Islet of Langerhans (tissue), 1 donor: ENCODE data around the gene B3GLCT.

Source experiments
- FAIRE-seq: peaks from one replicate; lab custom pipeline; 2011; peaks lifted over from hg19 to GRCh38; lab: Jason Lieb, UNC

The B3GLCT gene

GRCh38 chr13:31351376-31351775 is 151.6 kb downstream of the B3GLCT start:
- FAIRE-seq: no peak

- FAIRE-seq: no peak
Measured at GRCh38 chr13:31352467-31352866, 152.7 kb downstream of the B3GLCT start.

- no peak for FAIRE-seq
Measured at GRCh38 chr13:31355001-31355400, 155.2 kb downstream of the B3GLCT start.

- FAIRE-seq: no peak
Measured at GRCh38 chr13:31356991-31357390, 157.2 kb downstream of the B3GLCT start.

- FAIRE-seq: no peak
Measured at GRCh38 chr13:31357581-31357980, 157.8 kb downstream of the B3GLCT start.

GRCh38 chr13:31361673-31362072 is 161.9 kb downstream of the B3GLCT start:
- no peak for FAIRE-seq

GRCh38 chr13:31365630-31366029 is 165.9 kb downstream of the B3GLCT start:
- FAIRE-seq: no peak

GRCh38 chr13:31367410-31367809 is 167.6 kb downstream of the B3GLCT start:
- FAIRE-seq: no peak

- no peak for FAIRE-seq
Measured at GRCh38 chr13:31369213-31369612, 169.4 kb downstream of the B3GLCT start.

- FAIRE-seq: no peak
Measured at GRCh38 chr13:31372454-31372853, 172.7 kb downstream of the B3GLCT start.

GRCh38 chr13:31374682-31375081 is 174.9 kb downstream of the B3GLCT start:
- FAIRE-seq: no peak

GRCh38 chr13:31377946-31378345 is 178.2 kb downstream of the B3GLCT start:
- FAIRE-seq: no peak

GRCh38 chr13:31380715-31381114 is 180.9 kb downstream of the B3GLCT start:
- no peak for FAIRE-seq
